ENCODE data around the gene TOMM20. TPM values are rescaled to one million over a fixed set of nuclear protein-coding genes. Genes with fewer than 3 reads are reported as not detected.

The TOMM20 gene
- total RNA-seq, 1 donor: 96.5 TPM

GRCh38 chr1:235069577-235070563 is 58.8 kb downstream of the TOMM20 start:
- peak; percentile 85 for DNase-seq (ENCODE audit: low read depth)
- TF ChIP-seq CTCF (IDR thresholded peaks at IDR 0.05; ENCODE audit: insufficient read depth, low read length): no peak
- no peak overlapping the region for H3K4me3 ChIP-seq (ENCODE audit: low read depth, low read length)

GRCh38 chr1:235069176-235069575 is 59.5 kb downstream of the TOMM20 start:
- no peak for TF ChIP-seq CTCF (IDR thresholded peaks at IDR 0.05; ENCODE audit: insufficient read depth, low read length)

GRCh38 chr1:235068158-235069121 is 60.2 kb downstream of the TOMM20 start:
- H3K4me3 ChIP-seq (ENCODE audit: low read depth, low read length): no peak overlapping the region
- TF ChIP-seq CTCF (IDR thresholded peaks at IDR 0.05; ENCODE audit: insufficient read depth, low read length): no peak
- DNase-seq (ENCODE audit: low read depth): peak; percentile 75

More at GRCh38 chr1:235069176-235069575, 59.5 kb downstream of the TOMM20 start:
- H3K4me3 ChIP-seq (ENCODE audit: low read depth, low read length): no peak overlapping the region
- no peak for DNase-seq (ENCODE audit: low read depth)

GRCh38 chr1:235067396-235068157 is 61.1 kb downstream of the TOMM20 start:
- no peak for TF ChIP-seq CTCF (IDR thresholded peaks at IDR 0.05; ENCODE audit: insufficient read depth, low read length)
- H3K4me3 ChIP-seq (ENCODE audit: low read depth, low read length): no peak overlapping the region
- DNase-seq (ENCODE audit: low read depth): peak; percentile 100

- no peak for TF ChIP-seq CTCF (IDR thresholded peaks at IDR 0.05; ENCODE audit: insufficient read depth, low read length)
- no peak for DNase-seq (ENCODE audit: low read depth)
- no peak overlapping the region for H3K4me3 ChIP-seq (ENCODE audit: low read depth, low read length)
Measured at GRCh38 chr1:235063068-235063765, 65.4 kb downstream of the TOMM20 start.
